ENCODE measurements around the gene VILL. TPM values are rescaled to one million over a fixed set of nuclear protein-coding genes. Genes with fewer than 3 reads are reported as not detected.

Gene VILL
- total and polyA plus RNA-seq, 4 donors: 0.88 to 3.5 (median 1.6) TPM

DNA sequence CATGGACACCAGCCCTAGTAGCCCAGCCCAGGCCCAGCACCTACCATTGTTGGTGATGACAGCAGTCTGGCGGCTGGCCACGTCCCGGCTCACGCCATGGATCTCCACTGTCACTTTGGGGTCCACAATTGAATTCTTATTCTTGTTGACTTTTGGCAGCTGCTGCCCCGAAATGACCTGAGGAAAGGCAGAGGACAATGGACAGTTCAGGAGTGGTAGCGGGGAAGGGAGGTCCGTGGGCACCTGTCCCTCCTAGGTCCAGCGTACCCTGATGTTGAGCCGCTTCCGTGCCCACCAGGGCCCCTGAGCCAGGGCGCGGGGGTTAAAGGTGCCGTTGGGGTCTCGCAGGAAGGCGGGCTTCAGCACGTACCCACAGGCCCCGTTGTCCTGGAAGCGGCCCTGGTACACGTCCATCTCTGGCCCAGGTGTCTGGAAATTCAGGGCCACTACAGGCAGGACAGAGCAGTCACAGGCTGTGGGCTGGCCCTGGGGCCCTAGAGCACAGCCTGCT, 17.7 kb downstream of the VILL start (continued):
- TF ChIP-seq YY1 (IDR thresholded peaks at IDR 0.05): no peak

DNA sequence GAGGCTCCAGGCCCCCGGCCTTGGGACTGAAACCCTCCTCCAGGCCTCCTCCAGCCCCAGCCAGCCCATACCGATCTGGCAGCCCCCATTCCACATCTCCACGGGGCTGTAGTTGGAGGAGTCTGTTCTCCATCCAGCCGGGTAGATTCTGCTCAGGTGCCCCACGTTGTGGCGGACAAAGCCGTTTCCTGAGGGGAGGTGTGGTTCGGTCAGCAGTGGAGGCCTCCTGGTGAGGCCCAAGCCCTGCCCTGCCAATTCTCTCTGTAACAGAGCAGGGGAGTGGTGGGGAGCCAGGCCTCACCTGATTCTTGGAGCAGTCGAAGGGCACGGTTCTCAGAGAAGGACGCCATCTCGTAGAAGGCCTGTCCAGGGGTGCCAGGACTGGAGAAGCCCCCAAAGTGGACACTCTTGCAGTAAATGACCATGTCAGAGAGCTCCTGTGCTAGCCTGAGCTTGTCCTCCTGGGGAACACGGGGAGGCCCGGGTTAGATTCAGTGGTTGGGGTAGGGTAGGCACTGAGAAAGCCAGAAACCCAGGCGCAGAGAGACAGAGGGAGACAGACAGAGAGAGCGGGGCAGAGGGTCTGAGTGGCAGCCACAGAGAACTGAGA, 18.5 kb downstream of the VILL start:
- no peak overlapping the region for H3K9ac ChIP-seq (ENCODE audit: low read depth in 1 of 2, low read length in 2 of 2)
- 92% methylated on average over 16 of the region's 16 CpGs for WGBS
- H3K9me3 ChIP-seq (ENCODE audit: control insufficient read depth in 4 of 4, low read length in 3 of 4): no peaks in the 10 kb centered on the region
- no peaks in the 10 kb centered on the region for H3K27me3 ChIP-seq (ENCODE audit: control insufficient read depth in 4 of 4, insufficient read depth in 4 of 4, low read length in 3 of 4)
- no peak overlapping the region for H3K27ac ChIP-seq (ENCODE audit: low read depth in 1 of 2, low read length in 2 of 2)
- no peak for DNase-seq (ENCODE audit: low spot score)
- TF ChIP-seq, protein P1, sequence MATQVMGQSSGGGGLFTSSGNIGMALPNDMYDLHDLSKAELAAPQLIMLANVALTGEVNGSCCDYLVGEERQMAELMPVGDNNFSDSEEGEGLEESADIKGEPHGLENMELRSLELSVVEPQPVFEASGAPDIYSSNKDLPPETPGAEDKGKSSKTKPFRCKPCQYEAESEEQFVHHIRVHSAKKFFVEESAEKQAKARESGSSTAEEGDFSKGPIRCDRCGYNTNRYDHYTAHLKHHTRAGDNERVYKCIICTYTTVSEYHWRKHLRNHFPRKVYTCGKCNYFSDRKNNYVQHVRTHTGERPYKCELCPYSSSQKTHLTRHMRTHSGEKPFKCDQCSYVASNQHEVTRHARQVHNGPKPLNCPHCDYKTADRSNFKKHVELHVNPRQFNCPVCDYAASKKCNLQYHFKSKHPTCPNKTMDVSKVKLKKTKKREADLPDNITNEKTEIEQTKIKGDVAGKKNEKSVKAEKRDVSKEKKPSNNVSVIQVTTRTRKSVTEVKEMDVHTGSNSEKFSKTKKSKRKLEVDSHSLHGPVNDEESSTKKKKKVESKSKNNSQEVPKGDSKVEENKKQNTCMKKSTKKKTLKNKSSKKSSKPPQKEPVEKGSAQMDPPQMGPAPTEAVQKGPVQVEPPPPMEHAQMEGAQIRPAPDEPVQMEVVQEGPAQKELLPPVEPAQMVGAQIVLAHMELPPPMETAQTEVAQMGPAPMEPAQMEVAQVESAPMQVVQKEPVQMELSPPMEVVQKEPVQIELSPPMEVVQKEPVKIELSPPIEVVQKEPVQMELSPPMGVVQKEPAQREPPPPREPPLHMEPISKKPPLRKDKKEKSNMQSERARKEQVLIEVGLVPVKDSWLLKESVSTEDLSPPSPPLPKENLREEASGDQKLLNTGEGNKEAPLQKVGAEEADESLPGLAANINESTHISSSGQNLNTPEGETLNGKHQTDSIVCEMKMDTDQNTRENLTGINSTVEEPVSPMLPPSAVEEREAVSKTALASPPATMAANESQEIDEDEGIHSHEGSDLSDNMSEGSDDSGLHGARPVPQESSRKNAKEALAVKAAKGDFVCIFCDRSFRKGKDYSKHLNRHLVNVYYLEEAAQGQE (IDR thresholded peaks at IDR 0.05): no peak
- TF ChIP-seq NR2F2 (IDR thresholded peaks at IDR 0.05) (no peak), GABPA (IDR thresholded peaks at IDR 0.05 in 1 of 2, conservative IDR thresholded peaks at IDR 0.05 in 1 of 2) (no peak), FOXA2 (IDR thresholded peaks at IDR 0.05) (no peak), RXRA (IDR thresholded peaks at IDR 0.05) (no peak), SP1 (IDR thresholded peaks at IDR 0.05) (no peak), HNF4G (IDR thresholded peaks at IDR 0.05) (no peak), FOXA1 (IDR thresholded peaks at IDR 0.05) (no peak), RAD21 (IDR thresholded peaks at IDR 0.05) (no peak)
- peaks cover 0 to 5% (median 1%) of the 10 kb centered on the region in 4 donors for H3K4me1 ChIP-seq (ENCODE audit: control insufficient read depth in 4 of 4, insufficient read depth in 4 of 4, low read length in 3 of 4)
- peaks cover 2 to 15% (median 8%) of the 10 kb centered on the region in 4 donors for H3K36me3 ChIP-seq (ENCODE audit: control insufficient read depth in 4 of 4, insufficient read depth in 3 of 4, low read depth in 1 of 4, low read length in 3 of 4)
- H3K4me3 ChIP-seq (ENCODE audit: low read depth in 1 of 3, low read length in 3 of 3): no peak overlapping the region

DNA sequence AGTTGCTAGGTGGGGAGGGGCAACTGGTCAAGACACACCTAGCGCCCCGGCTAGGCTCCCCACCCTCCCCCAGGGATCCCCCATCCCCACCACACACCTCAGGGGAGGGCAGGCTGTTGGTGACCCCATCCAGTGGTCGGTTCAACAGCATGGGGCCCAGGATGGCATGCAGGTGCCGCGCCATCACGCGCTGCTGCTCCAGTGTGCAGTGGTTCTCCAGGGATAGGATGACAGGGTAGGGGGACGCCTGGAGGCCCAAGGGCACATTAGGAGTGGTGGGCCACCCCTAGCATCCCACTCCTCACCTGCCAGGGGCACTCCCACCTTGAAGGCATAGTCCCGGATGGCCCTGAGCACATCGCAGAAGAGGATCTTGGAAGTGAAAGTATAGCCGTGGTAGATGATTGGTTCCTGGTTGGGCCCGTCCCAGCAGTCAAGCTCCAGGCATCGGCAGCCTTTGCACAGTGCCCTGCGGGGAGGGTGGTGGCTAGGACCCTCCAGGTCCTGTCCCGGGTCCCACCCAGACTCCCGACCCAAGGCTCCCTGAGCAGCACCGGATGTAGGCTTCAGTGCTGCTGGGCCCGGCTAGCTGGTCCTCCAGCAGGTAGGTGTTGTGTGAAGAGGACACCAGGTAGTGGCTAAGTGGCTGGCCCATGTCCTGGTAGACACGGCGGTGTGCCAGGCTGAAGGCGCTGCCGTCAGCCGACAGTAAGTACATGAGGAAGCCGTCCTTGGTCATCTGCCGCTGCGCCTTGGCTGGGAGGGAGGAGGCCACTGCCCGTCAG, 19.4 kb downstream of the VILL start:
- H3K36me3 ChIP-seq (ENCODE audit: control insufficient read depth in 4 of 4, insufficient read depth in 3 of 4, low read depth in 1 of 4, low read length in 3 of 4): peaks cover 2 to 17% (median 8%) of the 10 kb centered on the region in 4 donors
- H3K4me3 ChIP-seq (ENCODE audit: low read depth in 1 of 3, low read length in 3 of 3): no peak overlapping the region
- DNase-seq (ENCODE audit: low spot score): no peak
- H3K27me3 ChIP-seq (ENCODE audit: control insufficient read depth in 4 of 4, insufficient read depth in 4 of 4, low read length in 3 of 4): no peaks in the 10 kb centered on the region
- WGBS: 94% methylated on average over 27 of the region's 27 CpGs
- H3K4me1 ChIP-seq (ENCODE audit: control insufficient read depth in 4 of 4, insufficient read depth in 4 of 4, low read length in 3 of 4): no peaks in the 10 kb centered on the region
- H3K9me3 ChIP-seq (ENCODE audit: control insufficient read depth in 4 of 4, low read length in 3 of 4): no peaks in the 10 kb centered on the region
- H3K27ac ChIP-seq (ENCODE audit: low read depth in 1 of 2, low read length in 2 of 2): no peak overlapping the region
- no peak overlapping the region for H3K9ac ChIP-seq (ENCODE audit: low read depth in 1 of 2, low read length in 2 of 2)
- TF ChIP-seq, protein P2, sequence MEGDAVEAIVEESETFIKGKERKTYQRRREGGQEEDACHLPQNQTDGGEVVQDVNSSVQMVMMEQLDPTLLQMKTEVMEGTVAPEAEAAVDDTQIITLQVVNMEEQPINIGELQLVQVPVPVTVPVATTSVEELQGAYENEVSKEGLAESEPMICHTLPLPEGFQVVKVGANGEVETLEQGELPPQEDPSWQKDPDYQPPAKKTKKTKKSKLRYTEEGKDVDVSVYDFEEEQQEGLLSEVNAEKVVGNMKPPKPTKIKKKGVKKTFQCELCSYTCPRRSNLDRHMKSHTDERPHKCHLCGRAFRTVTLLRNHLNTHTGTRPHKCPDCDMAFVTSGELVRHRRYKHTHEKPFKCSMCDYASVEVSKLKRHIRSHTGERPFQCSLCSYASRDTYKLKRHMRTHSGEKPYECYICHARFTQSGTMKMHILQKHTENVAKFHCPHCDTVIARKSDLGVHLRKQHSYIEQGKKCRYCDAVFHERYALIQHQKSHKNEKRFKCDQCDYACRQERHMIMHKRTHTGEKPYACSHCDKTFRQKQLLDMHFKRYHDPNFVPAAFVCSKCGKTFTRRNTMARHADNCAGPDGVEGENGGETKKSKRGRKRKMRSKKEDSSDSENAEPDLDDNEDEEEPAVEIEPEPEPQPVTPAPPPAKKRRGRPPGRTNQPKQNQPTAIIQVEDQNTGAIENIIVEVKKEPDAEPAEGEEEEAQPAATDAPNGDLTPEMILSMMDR (IDR thresholded peaks at IDR 0.05; ENCODE audit: low read depth, low read length, missing input control): no peak
- TF ChIP-seq TAF1 (conservative IDR thresholded peaks at IDR 0.05) (no peak), GABPA (IDR thresholded peaks at IDR 0.05 in 1 of 2, conservative IDR thresholded peaks at IDR 0.05 in 1 of 2) (no peak), RAD21 (IDR thresholded peaks at IDR 0.05) (no peak), YY1 (IDR thresholded peaks at IDR 0.05) (no peak), HNF4A (conservative IDR thresholded peaks at IDR 0.05) (no peak), EGR1 (IDR thresholded peaks at IDR 0.05; ENCODE audit: low read depth in 2 of 2) (no peak), RXRA (IDR thresholded peaks at IDR 0.05) (no peak), FOXA1 (IDR thresholded peaks at IDR 0.05) (no peak), JUND (IDR thresholded peaks at IDR 0.05) (no peak), HNF4G (IDR thresholded peaks at IDR 0.05) (no peak)
- TF ChIP-seq, protein P3, sequence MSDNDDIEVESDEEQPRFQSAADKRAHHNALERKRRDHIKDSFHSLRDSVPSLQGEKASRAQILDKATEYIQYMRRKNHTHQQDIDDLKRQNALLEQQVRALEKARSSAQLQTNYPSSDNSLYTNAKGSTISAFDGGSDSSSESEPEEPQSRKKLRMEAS (IDR thresholded peaks at IDR 0.05): no peak
- TF ChIP-seq, protein P4, sequence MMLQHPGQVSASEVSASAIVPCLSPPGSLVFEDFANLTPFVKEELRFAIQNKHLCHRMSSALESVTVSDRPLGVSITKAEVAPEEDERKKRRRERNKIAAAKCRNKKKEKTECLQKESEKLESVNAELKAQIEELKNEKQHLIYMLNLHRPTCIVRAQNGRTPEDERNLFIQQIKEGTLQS (IDR thresholded peaks at IDR 0.05): no peak
- TF ChIP-seq, protein P1 (IDR thresholded peaks at IDR 0.05): no peak

All from liver (tissue), 9 donors.